Transverse colon (tissue), 4 donors: Measurements from ENCODE around the gene KRT34.

Experiments
- EP300 ChIP-seq: sonication (generic); formaldehyde crosslinking; IDR thresholded peaks from one replicate; pipeline ENCODE4 v1.6.1; 2017; ENCODE audit warnings: antibody characterized with exemption, low read depth
- POLR2A ChIP-seq: fragments of 450-650 bp; IDR thresholded peaks from one replicate; pipeline ENCODE4 v1.6.1; 2016; ENCODE audit warnings: antibody characterized with exemption, mild to moderate bottlenecking, moderate library complexity
- POLR2AphosphoS5 ChIP-seq, 3 donors: sonication (generic); formaldehyde crosslinking; IDR thresholded peaks; one replicate each; pipeline ENCODE4 v1.6.1; 2016; ENCODE audit warnings: antibody characterized with exemption in 3 of 3
- TF ChIP-seq, protein P1 (sequence below), 5 experiments: fragments of 200-600 bp in 3 of 5; fragments of 450-650 bp in 2 of 5; sonication (generic) in 3 of 5; IDR thresholded peaks; 1 replicate in 2 of 5; 2 replicates in 3 of 5; pipeline ENCODE4 v1.5.1; 2016 to 2017; ENCODE audit warnings: antibody characterized with exemption in 5 of 5, inconsistent platforms in 3 of 5, mild to moderate bottlenecking in 2 of 5, moderate library complexity in 1 of 5

DNA sequence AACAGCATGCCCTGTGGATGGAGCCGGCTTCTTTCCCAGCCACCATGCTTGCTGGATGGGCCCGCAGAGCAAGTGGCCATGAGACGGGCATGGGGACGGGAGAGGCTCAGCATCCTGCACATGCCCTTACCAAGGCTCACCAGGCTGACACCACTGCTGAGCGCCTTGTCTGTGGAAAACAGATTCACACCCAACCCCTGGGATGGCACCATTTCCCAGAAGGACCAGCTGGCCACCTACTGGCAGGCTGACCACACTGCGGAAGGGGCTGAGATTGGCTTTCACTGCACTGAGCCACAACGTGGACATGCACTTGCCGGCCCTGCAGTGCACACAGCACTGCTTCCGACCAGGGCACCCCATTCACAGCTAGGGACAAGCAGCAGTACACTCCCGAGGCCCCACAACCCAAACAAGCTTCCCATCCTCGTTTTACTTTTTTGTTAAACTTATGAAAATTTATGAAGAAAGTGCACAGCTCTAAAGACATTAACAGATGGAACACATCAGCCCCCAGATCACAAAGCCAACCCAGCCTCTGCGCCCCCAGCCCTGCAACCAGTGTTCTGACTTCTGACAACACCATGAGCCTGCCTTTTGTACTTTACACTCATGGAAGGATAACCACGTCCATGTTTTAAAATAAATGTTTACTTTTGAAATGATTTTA, 52.7 kb downstream of the KRT34 start:
- TF ChIP-seq, protein P1, sequence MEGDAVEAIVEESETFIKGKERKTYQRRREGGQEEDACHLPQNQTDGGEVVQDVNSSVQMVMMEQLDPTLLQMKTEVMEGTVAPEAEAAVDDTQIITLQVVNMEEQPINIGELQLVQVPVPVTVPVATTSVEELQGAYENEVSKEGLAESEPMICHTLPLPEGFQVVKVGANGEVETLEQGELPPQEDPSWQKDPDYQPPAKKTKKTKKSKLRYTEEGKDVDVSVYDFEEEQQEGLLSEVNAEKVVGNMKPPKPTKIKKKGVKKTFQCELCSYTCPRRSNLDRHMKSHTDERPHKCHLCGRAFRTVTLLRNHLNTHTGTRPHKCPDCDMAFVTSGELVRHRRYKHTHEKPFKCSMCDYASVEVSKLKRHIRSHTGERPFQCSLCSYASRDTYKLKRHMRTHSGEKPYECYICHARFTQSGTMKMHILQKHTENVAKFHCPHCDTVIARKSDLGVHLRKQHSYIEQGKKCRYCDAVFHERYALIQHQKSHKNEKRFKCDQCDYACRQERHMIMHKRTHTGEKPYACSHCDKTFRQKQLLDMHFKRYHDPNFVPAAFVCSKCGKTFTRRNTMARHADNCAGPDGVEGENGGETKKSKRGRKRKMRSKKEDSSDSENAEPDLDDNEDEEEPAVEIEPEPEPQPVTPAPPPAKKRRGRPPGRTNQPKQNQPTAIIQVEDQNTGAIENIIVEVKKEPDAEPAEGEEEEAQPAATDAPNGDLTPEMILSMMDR (IDR thresholded peaks at IDR 0.05) = peak; percentile 43 to 73 (median 67)
- no peak for TF ChIP-seq POLR2AphosphoS5 (IDR thresholded peaks at IDR 0.05)
- TF ChIP-seq POLR2A = no peak
- TF ChIP-seq EP300 = no peak
